ENCODE results near the gene KCNK1.
"Not testable (repeated sequence)": the region's sequence is repeated elsewhere in the genome, so short reads cannot be mapped to it uniquely, and the experiment has no call there.

Gene KCNK1

GRCh38 chr1:233608988-233609387 lies 4.9 kb upstream of the KCNK1 start:
- no peak for DNase-seq

DNA sequence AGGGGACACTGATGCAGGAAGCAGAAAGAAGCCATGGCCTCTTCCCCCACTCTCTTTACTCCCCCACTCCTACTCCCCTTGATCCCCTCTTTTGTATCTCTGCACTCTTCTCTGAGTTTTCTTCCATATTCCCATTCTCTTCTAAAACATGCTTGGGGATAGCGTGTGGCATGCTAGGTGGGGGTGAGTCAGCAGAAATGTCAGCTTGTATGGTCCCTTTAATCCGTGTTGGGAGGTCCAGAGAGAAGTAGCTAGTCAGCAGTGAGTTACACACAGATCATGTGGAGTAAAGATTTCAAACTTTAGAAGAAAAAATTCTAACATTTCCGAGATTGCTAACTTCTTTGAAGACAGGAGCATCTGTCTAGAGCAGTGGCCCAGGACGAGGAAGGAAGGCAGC lies 4.0 kb upstream of the KCNK1 start:
- DNase-seq, result no peak

- no peak for DNase-seq
Measured at GRCh38 chr1:233610628-233611027, 3.3 kb upstream of the KCNK1 start.

DNA sequence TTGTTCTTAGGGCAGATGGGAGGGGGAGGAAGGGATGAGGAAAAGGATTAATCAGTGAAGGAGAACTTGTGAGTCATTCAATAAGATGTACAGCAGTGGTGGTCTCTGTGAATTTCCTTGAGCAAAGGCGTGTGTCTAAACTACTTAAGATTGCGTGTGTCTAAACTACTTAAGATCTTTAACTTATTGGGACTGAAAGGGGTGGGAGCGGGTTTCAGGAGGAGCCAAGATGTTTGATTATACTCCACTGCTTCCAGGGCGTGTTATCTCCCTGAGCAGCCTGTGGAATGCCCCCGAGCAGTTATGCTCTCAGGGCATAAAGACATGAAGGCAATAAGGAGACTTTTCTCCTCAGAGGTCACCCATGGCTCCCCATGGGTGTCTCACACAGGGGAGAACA lies 2.5 kb upstream of the KCNK1 start:
- not testable (repeated sequence) for DNase-seq

DNA sequence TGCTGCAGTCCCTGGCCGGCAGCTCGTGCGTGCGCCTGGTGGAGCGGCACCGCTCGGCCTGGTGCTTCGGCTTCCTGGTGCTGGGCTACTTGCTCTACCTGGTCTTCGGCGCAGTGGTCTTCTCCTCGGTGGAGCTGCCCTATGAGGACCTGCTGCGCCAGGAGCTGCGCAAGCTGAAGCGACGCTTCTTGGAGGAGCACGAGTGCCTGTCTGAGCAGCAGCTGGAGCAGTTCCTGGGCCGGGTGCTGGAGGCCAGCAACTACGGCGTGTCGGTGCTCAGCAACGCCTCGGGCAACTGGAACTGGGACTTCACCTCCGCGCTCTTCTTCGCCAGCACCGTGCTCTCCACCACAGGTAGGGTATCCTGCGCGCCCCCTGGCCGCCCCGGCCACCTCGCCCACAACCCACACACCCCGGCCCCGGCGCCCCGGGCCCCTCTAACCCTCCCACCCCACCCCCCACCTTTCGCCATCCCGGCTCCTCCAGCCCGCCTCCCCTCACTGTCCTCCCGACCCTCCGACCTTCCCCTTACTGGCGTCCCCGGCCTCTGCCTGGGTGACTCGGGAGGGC lies 352 bp downstream of the KCNK1 start:
- DNase-seq, result peak; percentile 14

DNA sequence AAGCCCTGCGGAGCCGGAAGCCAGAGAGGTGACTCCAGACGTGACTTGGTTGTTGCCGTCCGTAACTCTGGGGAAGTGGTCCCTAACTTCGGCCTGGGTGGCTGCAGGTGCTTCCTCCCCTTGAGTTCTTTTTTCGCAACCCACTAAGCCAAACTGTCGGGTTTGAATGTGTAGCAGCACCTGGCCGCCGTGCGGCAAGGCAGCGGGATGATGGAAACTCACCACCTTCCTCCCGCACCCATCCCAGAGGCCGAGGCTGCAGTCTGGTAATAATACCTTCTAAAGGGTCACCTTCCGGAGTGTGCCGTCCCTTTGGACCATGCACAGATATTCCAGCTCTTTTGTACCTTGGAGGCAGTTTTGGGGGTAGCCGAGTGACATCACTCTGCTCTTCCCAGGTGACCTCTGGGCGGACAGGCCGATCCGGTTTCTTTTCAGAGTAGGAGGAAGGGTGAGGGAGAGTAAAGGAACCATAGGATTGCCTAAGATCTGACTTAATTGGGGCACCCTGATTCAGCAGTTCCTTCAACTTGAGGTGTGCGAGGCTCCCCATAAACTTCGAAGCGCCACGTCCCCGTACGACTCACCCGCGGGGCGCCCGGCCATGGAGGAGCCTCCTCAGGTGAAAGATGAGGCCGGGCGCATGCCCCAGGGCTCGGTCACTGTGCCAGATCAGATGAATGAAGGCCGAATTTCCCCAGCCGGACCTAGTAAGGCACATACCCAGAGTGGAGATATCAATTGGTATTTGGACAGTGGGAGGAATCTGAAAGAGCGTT lies 1.0 kb downstream of the KCNK1 start:
- DNase-seq, result no peak

DNA sequence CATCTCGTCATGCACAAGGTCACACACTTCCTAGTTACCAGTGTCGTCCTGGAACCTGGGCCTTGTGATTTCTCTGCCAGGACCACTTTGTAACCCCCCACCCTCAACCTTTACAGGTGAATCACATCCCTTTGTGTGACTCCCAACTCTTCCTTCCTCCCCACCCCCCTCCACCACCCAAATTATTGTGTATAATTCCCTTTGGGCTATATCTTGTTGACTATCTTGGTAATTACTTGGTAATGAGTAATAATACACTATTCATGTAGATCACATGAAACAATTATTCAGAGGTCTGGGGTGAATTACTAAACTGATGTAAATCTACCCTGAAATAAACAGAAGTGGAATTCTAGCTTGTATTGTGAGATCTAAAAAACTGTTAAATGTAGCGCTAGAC lies 1.7 kb downstream of the KCNK1 start:
- no peak for DNase-seq

DNA sequence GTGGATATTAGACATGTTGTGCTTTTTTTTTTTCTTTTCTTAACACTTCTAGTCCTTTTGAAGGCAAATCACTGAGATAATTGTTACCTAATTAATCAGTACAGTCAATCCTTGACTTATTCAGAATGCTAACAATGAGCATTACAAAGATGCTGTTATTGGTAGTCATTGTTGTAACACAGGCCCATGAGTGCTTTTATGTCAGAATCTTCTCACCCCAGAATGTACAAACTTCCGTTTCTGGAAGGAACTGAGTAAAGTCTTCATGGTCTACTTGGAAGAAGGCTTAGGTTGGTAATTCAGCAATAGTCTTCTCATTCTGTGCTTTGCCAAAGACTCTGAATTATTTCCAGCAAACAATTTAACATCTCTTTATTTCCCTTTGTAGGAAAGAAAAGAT lies 3.1 kb downstream of the KCNK1 start:
- no peak for DNase-seq

- not testable (repeated sequence) for DNase-seq
Measured at GRCh38 chr1:233619414-233619813, 5.5 kb downstream of the KCNK1 start.

- DNase-seq, result no peak
Measured at GRCh38 chr1:233620065-233620464, 6.2 kb downstream of the KCNK1 start.

- DNase-seq, result no peak
Measured at GRCh38 chr1:233621923-233622322, 8.0 kb downstream of the KCNK1 start.

DNA sequence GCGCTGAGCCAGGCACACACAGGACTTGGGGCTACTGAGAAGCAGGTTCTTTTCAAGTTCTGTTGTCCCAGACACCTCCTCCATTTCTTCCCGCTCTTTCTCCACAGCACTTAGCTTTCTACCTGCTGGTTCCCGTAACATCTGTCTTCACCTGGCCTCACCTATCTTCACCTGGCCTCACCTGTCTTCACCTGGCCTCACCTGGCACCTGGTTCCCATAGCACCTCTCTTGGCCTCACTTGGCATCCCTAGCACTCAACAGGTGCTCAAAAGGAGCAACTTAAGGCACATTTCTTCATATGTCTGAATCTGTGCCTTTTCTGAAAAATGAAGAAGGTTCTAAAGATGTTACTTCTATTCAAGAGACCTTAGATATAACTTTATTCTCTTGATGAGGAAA lies 10.4 kb downstream of the KCNK1 start:
- DNase-seq, result no peak

DNA sequence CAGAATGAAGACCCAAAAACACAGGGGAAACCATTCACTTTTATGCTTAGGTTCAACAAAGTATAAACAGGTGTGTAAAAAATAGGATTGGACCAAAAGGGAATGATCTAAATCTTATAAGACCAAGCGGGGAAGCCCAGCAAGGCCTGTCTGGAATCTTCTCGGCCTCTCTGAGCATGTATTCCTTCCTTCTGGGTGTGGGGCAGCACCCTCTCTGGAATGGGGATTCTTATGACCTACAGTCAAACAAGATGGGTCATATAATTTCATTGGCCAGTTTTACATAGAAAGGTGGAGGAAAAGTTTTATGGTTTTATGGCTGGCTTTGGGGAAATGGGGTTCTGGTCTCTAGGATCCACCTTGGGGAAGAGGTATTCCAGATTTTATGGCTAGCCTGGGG lies 11.2 kb downstream of the KCNK1 start:
- DNase-seq, result no peak

- DNase-seq, result no peak
Measured at GRCh38 chr1:233625510-233625981, 11.6 kb downstream of the KCNK1 start.

DNA sequence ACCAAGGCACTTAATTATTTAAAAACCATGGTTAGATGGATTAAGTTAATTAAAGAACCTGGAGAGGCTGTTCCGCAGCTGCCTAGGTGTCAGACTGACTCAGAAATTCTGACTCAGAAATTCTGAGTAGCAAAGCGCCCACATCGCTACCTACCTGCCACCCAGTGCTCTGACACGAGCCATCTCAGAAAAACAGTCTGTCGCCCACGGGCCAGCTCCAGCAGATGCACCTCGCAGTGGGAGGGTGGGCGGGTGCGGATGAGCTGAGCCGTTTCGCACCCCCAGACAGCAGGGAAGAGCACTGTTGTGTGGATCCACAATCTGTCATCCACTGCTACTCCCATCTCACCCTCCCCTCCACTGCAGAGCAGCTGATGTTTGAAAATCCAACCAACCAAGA lies 13.5 kb downstream of the KCNK1 start:
- DNase-seq, result no peak

DNA sequence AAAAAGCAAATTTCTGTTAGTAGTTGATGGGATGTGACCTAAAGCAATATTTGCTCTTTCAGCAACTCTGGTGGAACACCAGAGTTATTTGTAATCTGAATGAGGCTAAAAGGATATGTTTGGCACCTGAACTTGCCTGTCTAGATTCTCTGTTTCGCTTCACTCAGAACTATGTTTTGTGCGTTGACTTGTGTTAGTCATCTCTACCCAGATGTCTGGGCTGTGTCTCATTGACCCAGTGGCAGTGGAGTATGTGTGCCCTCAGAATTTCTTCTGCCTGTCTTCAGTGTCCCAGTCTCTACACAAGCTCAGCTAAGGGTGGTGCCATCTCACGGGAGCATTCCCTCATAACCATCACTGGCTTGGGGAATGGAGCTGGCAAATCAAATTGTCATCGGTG lies 13.9 kb downstream of the KCNK1 start:
- DNase-seq, result no peak

- no peak for DNase-seq
Measured at GRCh38 chr1:233629305-233629935, 15.5 kb downstream of the KCNK1 start.

DNA sequence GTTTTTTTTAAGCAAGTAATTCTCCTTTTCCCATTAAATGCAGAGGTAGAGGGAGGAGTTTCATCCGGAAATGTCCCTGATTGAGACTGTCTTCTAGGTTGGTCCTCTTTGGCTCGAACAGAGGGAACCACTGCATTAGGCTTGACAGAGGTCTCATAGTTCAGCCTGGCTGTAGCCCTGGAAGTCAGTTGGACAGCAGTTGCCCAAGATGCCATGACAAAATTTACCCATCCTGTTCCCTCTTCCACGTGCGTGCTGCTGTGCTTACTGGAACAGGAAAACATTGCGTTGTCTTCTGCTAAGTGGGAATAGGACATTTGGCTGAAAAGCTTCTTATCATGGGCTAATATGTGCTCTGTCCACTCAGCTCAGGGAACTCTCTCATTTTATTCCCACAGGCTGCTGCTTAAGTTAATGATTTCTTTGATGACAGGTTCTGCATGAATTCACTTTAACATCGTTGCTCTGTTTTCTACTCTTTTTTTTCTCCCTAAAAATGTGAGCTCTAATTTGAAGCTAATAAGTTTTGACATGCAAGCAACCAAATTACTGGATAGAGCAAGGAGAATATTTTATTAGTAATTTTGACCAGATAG lies 18.0 kb downstream of the KCNK1 start:
- no peak for DNase-seq

GRCh38 chr1:233632436-233632835 lies 18.5 kb downstream of the KCNK1 start:
- no peak for DNase-seq

DNA sequence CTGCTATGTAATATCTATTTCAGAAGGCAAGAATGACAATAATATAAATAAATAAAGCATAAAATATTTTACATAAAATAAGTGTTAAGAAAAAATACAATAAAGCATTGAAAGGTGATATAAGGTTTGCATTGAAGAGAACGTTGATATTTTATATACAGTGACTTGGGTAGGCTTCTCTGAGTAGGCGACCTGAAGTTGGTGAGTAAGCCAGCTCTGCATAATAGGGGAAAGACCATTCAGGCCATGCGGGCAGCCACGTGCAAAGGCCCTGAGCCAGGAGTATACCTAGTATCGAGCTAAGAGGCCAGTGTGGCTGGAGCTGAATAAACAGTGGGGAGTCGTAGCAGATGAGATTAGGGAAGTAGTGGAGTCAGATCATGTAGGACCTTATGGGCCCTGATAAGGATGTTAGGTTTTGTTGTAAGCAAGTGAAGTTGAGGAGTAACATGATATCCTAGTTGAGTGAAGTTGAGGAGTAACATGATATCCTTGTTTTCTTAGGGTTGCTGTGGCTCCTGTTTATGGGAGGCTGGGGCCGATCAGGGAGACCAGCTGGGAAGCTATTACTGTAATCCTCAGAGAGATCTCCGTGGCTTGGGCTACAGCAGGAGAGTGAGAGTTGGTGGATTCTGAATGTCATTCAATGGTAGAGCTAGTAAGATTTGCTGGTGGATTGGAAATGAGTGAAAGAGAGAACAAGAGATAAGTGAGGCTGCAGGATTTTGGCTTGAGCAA lies 22.0 kb downstream of the KCNK1 start:
- DNase-seq, result peak; percentile 42

- DNase-seq, result no peak
Measured at GRCh38 chr1:233636503-233636877, 22.6 kb downstream of the KCNK1 start.

DNA sequence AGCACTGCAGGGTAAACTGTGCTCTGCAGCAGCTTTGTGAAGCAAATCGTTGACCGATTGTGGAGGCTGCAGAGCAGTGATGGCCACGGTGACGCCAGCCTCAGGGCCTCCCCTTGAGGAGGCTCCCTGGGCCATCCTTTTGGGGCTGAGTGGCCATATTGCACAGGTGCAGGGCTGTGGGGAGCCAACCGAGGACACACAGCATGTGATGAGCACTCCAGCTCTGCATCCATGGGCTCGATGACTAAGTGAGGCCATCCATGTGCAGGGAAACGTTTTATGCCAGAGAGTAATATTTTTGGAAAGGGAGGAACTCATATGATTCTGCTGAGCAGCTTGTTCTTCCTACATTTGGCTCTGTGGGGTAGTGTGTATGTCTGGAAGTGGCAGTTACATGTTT lies 24.6 kb downstream of the KCNK1 start:
- no peak for DNase-seq

DNA sequence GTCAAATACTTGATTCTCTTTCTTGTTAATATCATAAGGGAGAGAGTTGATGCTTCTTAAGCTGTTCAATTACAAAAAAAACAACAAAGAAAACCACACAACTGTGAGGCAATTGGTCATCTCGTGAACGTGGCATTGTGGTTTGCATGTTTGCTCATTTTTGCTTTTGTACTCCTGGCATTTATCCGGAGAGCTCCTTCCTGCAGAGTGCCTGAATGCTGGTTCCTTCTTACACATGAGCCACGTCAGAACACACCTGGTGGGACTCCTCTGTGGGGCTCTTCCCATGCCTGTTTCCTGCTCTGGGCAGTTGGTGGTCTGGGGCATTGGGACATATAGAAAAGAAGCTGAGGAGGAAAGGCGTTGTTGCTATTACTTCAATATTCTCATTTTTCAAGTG lies 25.7 kb downstream of the KCNK1 start:
- no peak for DNase-seq
